Neural progenitor cell (in vitro differentiated cells): ENCODE data around the gene SERPINA12. TPM values are rescaled to one million over a fixed set of nuclear protein-coding genes. Genes with fewer than 3 reads are reported as not detected.
A peak's percentile ranks its signal among the peaks of the same experiment; 100 is the strongest.

Experiments
- DNase-seq: peaks from one replicate; pipeline ENCODE4 v3.0.0-alpha.2; 2016; ENCODE audit warnings: low spot score
- H2AFZ ChIP-seq: fragments of 200-600 bp; sonication (generic); replicated peaks from 2 replicates; pipeline ENCODE4 v1.6.1; 2016; ENCODE audit warnings: antibody characterized with exemption
- H3F3A ChIP-seq: fragments of 200-600 bp; sonication (generic); 2 replicates; pipeline ENCODE4 v1.6.1; 2016; ENCODE audit warnings: antibody characterized with exemption, low read depth
- H3K27ac ChIP-seq: fragments of 200-600 bp; sonication (generic); 2 replicates; pipeline ENCODE4 v1.5.1; 2016; ENCODE audit warnings: mild to moderate bottlenecking
- H3K27me3 ChIP-seq: fragments of 200-600 bp; sonication (generic); 2 replicates; pipeline ENCODE4 v1.6.1; 2016; ENCODE audit warnings: mild to moderate bottlenecking, moderate library complexity
- H3K36me3 ChIP-seq: fragments of 200-600 bp; sonication (generic); 2 replicates; pipeline ENCODE4 v1.5.1; 2016
- H3K4me1 ChIP-seq: fragments of 200-600 bp; sonication (generic); 2 replicates; pipeline ENCODE4 v1.6.1; 2016; ENCODE audit warnings: mixed run types
- H3K4me2 ChIP-seq: fragments of 200-600 bp; sonication (generic); 2 replicates; pipeline ENCODE4 v1.6.1; 2016
- H3K4me3 ChIP-seq: fragments of 200-600 bp; sonication (generic); 2 replicates; pipeline ENCODE4 v1.5.1; 2016
- H3K79me2 ChIP-seq: fragments of 200-600 bp; sonication (generic); 2 replicates; pipeline ENCODE4 v1.6.1; 2016; ENCODE audit warnings: low read depth
- H3K9ac ChIP-seq: fragments of 200-600 bp; sonication (generic); 2 replicates; pipeline ENCODE4 v1.6.1; 2016
- H3K9me3 ChIP-seq: fragments of 200-600 bp; sonication (generic); 2 replicates; pipeline ENCODE4 v1.5.1; 2016; ENCODE audit warnings: low read depth
- H4K20me1 ChIP-seq: fragments of 200-600 bp; sonication (generic); 2 replicates; pipeline ENCODE4 v1.6.1; 2016; ENCODE audit warnings: low read depth
- H3K27ac Mint-ChIP-seq: 3 replicates; pipeline ENCODE4 v1.8.0; 2021; ENCODE audit warnings: mixed read lengths
- H3K27me3 Mint-ChIP-seq: 2 replicates; pipeline ENCODE4 v1.8.0; 2022; ENCODE audit warnings: low read depth, mild to moderate bottlenecking, inconsistent platforms, moderate library complexity, mixed read lengths; ENCODE audit not compliant: insufficient read depth
- H3K36me3 Mint-ChIP-seq: 3 replicates; pipeline ENCODE4 v1.8.0; 2021; ENCODE audit warnings: mixed read lengths
- H3K4me1 Mint-ChIP-seq: 3 replicates; pipeline ENCODE4 v1.8.0; 2021; ENCODE audit warnings: mixed read lengths
- H3K4me3 Mint-ChIP-seq: 3 replicates; pipeline ENCODE4 v1.8.0; 2021; ENCODE audit warnings: mild to moderate bottlenecking, moderate library complexity, mixed read lengths
- H3K9me3 Mint-ChIP-seq: 3 replicates; pipeline ENCODE4 v1.8.0; 2020; ENCODE audit warnings: mixed read lengths
- EZH2 ChIP-seq: fragments of 200-600 bp; sonication (generic); IDR thresholded peaks from 2 replicates; pipeline ENCODE4 v1.6.1; 2017; ENCODE audit warnings: antibody characterized with exemption, mild to moderate bottlenecking, moderate library complexity
- EZH2phosphoT487 ChIP-seq: fragments of 200-600 bp; sonication (generic); IDR thresholded peaks from 2 replicates; pipeline ENCODE4 v1.6.1; 2017; ENCODE audit warnings: antibody characterized with exemption
- total RNA-seq: library from RNA; depleted of rRNA; stranded (reverse); fragments of >200 nt; gene quantifications from 2 replicates; pipeline ENCODE4 v1.2.3, GENCODE V29; 2015; ENCODE audit warnings: low replicate concordance
- TF ChIP-seq, protein P1 (sequence below): fragments of 200-600 bp; sonication (generic); IDR thresholded peaks from 2 replicates; pipeline ENCODE4 v1.5.1; 2017; ENCODE audit warnings: antibody characterized with exemption, mild to moderate bottlenecking

SERPINA12 gene
- total RNA-seq, 1 donor from 2014 or later: not detected

DNA sequence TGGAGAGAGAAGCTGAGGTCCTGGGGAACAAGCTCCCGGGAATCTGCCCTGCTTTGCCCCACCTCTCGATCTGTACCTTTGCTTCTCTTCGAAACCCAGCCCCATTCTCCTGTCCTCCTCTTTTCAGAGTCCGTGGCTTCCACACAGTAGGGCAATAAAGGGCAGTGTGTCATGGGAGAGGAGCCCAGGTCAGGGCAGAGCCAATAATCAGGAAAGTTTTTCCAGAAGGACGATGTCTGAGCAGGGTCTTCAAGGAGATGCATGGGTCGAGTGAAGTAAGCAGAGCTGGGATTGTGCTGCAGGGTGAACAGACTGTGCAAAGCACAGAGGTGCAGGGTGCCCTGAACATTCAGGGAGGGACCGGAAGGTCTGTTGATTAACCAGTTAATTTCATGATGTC, 29.9 kb upstream of the SERPINA12 start:
- Histone ChIP-seq H3K27me3 (no peaks in the 10 kb centered on the region), H3K9me3 (no peaks in the 10 kb centered on the region), H3K9ac (no peak overlapping the region), H4K20me1 (no peaks in the 10 kb centered on the region), H3F3A (no peaks in the 10 kb centered on the region), H3K4me1 (peaks cover 4% of the 10 kb centered on the region), H3K4me2 (no peak overlapping the region), H3K27ac (no peak overlapping the region), H3K79me2 (no peaks in the 10 kb centered on the region), H2AFZ (no peak overlapping the region), H3K36me3 (no peaks in the 10 kb centered on the region), H3K4me3 (no peak overlapping the region)
- Mint-ChIP-seq H3K4me3 (no peak overlapping the region), H3K36me3 (no peaks in the 10 kb centered on the region), H3K9me3 (no peaks in the 10 kb centered on the region), H3K27me3 (peaks cover 9% of the 10 kb centered on the region), H3K4me1 (peaks cover 32% of the 10 kb centered on the region), H3K27ac (peak overlapping the region; percentile 47)
- no peak for DNase-seq
- TF ChIP-seq EZH2 (no peak), EZH2phosphoT487 (no peak)
- TF ChIP-seq, protein P1, sequence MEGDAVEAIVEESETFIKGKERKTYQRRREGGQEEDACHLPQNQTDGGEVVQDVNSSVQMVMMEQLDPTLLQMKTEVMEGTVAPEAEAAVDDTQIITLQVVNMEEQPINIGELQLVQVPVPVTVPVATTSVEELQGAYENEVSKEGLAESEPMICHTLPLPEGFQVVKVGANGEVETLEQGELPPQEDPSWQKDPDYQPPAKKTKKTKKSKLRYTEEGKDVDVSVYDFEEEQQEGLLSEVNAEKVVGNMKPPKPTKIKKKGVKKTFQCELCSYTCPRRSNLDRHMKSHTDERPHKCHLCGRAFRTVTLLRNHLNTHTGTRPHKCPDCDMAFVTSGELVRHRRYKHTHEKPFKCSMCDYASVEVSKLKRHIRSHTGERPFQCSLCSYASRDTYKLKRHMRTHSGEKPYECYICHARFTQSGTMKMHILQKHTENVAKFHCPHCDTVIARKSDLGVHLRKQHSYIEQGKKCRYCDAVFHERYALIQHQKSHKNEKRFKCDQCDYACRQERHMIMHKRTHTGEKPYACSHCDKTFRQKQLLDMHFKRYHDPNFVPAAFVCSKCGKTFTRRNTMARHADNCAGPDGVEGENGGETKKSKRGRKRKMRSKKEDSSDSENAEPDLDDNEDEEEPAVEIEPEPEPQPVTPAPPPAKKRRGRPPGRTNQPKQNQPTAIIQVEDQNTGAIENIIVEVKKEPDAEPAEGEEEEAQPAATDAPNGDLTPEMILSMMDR: no peak

DNA sequence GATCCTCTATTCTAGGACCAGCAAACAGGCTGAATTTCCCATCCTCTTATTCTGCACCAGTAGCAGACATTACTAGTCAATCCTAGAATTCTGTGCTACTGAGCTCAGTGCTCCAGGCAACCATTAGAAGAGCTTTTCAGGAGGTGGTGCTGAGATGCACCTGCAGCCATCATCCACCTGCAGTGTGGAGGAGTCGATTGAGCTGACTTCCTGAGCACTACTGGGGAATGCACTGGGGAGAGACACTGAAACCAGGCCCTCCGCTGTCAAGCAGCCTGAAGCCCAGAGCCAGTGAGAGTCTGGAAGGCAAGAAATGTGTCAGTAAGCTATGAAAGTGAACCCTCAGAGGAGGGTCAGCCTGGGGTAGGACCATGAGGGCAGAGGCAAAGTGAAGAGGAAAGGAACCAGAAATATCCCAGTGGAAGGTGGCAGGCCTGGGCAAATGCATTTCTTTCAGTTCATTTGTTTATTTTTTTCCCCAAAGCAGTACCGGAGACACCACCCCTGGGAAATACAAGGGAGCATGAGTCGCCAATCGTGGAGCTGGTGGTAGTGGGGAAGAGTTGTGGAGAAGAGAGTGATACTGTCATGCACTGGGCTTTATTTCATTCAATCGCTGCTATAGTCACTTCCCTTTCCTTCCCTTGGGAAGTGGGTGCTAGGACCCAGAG, 28.9 kb upstream of the SERPINA12 start:
- H2AFZ ChIP-seq: no peak overlapping the region
- H3K4me1 ChIP-seq: peaks cover 4% of the 10 kb centered on the region
- no peak overlapping the region for H3K9ac ChIP-seq
- Mint-ChIP-seq H3K4me1 (peaks cover 22% of the 10 kb centered on the region), H3K4me3 (no peak overlapping the region), H3K36me3 (no peaks in the 10 kb centered on the region), H3K9me3 (no peaks in the 10 kb centered on the region), H3K27me3 (peaks cover 11% of the 10 kb centered on the region), H3K27ac (no peak overlapping the region)
- no peak overlapping the region for H3K4me2 ChIP-seq
- H3K27me3 ChIP-seq: no peaks in the 10 kb centered on the region
- no peak for DNase-seq
- H3K4me3 ChIP-seq: no peak overlapping the region
- no peaks in the 10 kb centered on the region for H3K36me3 ChIP-seq
- no peaks in the 10 kb centered on the region for H3K9me3 ChIP-seq
- no peaks in the 10 kb centered on the region for H4K20me1 ChIP-seq
- H3K79me2 ChIP-seq: no peaks in the 10 kb centered on the region
- TF ChIP-seq EZH2 (no peak), EZH2phosphoT487 (no peak)
- TF ChIP-seq, protein P1: no peak
- H3K27ac ChIP-seq: no peak overlapping the region
- no peaks in the 10 kb centered on the region for H3F3A ChIP-seq

DNA sequence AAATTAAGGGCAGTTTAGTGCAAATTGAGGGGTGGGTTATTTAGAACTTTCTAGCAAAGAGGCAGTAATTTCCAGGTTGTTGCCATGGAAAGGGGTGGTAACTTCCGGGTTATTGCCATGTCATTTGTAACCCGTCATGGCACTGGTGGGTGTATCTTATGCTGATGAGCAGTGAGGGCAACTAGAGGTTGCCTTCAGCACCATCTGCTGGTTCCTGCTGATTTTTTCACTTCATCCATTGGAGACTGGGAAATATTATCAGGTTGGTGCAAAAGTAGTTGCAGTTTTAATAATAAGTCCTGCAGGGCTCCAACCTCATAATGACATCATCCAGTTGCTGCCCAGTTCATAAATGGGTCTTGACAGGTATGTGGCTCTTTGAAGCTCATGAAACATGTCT, 27.6 kb upstream of the SERPINA12 start:
- no peaks in the 10 kb centered on the region for H3K27me3 ChIP-seq
- H3K36me3 ChIP-seq: no peaks in the 10 kb centered on the region
- Mint-ChIP-seq H3K9me3 (no peaks in the 10 kb centered on the region), H3K4me3 (no peak overlapping the region), H3K4me1 (peaks cover 18% of the 10 kb centered on the region), H3K27me3 (peaks cover 9% of the 10 kb centered on the region), H3K36me3 (no peaks in the 10 kb centered on the region), H3K27ac (no peak overlapping the region)
- H3K9me3 ChIP-seq: no peaks in the 10 kb centered on the region
- peaks cover 4% of the 10 kb centered on the region for H3K4me1 ChIP-seq
- no peak overlapping the region for H2AFZ ChIP-seq
- DNase-seq: no peak
- H3K4me2 ChIP-seq: no peak overlapping the region
- no peak overlapping the region for H3K4me3 ChIP-seq
- no peaks in the 10 kb centered on the region for H3F3A ChIP-seq
- no peaks in the 10 kb centered on the region for H4K20me1 ChIP-seq
- no peak overlapping the region for H3K9ac ChIP-seq
- TF ChIP-seq EZH2phosphoT487 (no peak), EZH2 (no peak)
- TF ChIP-seq, protein P1: no peak
- no peaks in the 10 kb centered on the region for H3K79me2 ChIP-seq
- no peak overlapping the region for H3K27ac ChIP-seq
